GM13976 (cell line): ENCODE measurements around the gene STK10.
A peak's percentile ranks its signal among the peaks of the same experiment; 100 is the strongest.

Experiments used
- DNase-seq: peaks from one replicate; pipeline ENCODE4 v3.0.0; 2012; ENCODE audit warnings: low spot score
- in situ Hi-C: fragments of 300-500 bp; cut with MboI; formaldehyde crosslinking; loops from one replicate; pipeline ENCODE4 v1.12.0; 2022; ENCODE audit warnings: low sequenced_read_pairs, mixed read lengths, inconsistent platforms; ENCODE audit not compliant: unreplicated experiment
- TF ChIP-seq, protein P1 (sequence below): IDR thresholded peaks from 2 replicates; pipeline ENCODE4 v1.5.1; 2012; ENCODE audit warnings: borderline replicate concordance, mild to moderate bottlenecking; ENCODE audit not compliant: insufficient read depth; ENCODE audit errors: extremely low read depth, missing control alignments, control extremely low read depth

Gene STK10

DNA sequence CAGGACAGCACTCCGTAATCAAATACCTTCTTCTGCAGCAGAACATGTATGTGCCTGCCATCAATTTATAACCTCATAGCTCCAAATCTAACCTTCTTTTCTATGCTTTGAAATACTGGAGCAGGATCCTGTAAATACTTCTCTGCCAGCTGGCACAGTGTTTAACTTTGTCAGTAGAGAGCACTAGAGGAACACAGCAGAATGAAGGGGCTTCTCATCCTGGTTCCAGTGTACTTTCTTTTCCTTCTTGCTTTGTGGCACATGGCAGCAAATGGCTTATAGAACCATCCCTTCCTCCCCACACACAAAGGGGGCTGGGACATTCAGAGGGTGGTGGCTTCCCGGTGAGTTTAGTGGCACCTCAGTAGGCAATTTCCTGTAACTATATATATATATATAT is 177.7 kb downstream of the STK10 start:
- in situ Hi-C loops: no loop called here
- DNase-seq: no peak
- TF ChIP-seq, protein P1, sequence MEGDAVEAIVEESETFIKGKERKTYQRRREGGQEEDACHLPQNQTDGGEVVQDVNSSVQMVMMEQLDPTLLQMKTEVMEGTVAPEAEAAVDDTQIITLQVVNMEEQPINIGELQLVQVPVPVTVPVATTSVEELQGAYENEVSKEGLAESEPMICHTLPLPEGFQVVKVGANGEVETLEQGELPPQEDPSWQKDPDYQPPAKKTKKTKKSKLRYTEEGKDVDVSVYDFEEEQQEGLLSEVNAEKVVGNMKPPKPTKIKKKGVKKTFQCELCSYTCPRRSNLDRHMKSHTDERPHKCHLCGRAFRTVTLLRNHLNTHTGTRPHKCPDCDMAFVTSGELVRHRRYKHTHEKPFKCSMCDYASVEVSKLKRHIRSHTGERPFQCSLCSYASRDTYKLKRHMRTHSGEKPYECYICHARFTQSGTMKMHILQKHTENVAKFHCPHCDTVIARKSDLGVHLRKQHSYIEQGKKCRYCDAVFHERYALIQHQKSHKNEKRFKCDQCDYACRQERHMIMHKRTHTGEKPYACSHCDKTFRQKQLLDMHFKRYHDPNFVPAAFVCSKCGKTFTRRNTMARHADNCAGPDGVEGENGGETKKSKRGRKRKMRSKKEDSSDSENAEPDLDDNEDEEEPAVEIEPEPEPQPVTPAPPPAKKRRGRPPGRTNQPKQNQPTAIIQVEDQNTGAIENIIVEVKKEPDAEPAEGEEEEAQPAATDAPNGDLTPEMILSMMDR: no peak

DNA sequence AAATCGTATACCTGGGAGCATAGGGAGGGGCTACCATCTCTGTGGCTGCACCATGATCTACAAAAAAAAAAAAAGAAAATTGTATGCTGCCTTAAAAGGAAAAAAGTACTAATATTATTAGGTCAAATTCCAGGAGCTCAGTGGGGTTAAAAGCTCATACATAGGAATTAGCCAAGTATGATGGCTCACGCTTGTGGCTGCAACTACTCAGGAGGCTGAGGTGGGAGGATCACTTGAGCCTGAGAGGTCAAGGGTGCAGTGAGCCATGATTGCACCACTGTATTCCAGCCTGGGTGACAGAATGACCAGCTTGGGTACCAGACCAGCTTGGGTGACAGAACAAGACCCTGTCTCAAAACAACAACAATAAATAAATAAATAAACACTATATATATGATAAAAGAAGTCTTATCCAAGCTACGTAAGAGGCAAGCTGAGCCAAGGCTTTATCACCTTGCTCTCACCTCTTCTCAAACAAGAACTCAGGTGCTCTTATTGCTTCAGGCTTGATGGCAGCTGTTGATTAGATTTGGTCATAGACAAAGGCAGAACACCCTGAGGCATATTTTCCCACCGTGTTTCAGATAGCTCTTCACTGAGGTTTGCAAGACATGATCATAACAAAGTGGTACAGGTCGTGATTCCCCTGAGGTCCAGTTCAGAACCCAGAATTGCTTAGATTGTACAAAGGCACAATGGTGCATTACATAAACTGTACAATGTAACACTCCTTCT is 178.3 kb downstream of the STK10 start:
- in situ Hi-C loops: no loop called here
- TF ChIP-seq, protein P1: no peak
- no peak for DNase-seq

DNA sequence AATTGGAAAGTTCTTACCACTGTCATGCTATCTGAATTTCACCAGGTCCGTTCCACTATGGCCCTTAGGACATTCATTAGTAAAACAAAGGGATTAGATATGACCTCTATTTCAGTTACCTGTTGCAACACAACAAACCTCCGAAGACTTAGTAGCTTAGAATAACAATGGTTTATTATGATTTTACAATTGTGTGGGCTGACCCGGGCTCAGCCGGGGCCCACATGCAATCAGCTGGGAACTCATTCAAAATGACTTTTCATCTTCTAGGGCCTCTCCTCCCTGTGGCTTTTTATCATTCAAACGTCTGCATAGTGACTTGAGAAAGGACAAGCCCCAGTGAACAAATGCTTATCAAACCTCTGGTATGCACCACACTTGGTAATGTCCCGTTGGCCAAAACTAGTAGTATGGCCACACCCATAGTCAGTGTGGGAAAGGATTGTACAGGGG is 179.3 kb downstream of the STK10 start:
- in situ Hi-C loops: no loop called here
- DNase-seq: no peak
- TF ChIP-seq, protein P1: no peak

DNA sequence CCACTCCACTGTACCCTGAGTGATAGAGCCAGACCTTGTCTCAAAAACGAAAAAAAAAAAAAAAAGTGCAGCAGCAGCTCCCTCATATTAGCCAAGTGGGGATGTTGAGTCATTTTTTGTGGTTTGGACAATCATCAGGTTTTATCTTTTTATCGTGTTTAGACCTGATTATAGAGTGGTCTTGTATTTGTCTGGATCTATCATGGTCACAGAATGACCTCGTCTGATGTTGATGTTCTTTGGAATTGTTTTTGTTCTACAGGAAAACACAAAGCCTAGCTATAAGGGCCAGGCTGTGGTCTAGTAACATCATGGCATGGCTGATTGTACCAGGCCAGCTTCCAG is 179.9 kb downstream of the STK10 start:
- TF ChIP-seq, protein P1: no peak
- in situ Hi-C loops: no loop called here
- no peak for DNase-seq

DNA sequence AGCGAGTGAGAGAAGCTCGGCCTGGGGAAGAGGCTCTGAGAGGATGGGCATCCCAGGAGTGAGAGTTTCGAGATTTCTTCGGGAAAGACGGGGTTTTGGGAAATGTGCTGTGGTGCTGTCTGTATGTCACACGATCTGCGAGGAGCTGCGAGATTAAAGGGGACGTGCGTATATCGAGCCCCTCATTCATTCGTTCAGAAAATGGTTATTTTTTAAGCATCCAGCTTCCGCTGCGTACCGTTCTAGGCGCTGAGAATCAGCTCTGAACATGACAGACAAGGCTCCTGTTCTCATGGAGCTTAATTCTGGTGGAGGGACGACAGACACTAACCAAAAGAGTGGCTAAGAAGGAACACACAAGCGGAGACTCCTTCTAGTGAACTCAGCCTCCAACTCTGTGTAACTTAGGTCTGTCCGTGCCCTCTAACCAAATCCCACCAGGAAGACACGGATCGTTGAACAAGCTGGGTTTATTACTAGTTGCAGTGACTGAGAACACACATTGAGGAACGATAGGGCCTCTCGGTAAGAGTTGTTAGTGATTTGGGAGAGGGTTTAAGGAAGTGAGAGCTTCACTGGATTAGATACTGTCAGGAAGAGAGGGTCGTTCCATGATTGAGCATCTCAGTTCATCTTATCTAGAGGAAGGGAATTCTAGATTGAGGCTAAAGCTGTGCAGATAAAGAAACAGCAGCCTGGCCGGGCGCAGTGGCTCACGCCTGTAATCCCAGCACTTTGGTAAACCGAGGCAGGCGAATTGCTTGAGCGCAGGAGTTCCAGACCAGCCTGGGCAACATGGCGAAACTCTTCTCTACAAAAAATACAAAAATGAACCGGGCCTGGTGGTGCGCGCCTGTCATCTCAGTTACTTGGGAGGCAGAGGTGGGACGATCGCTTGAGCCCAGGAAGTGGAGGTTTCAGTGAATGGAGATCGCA is 180.6 kb downstream of the STK10 start:
- DNase-seq: no peak
- TF ChIP-seq, protein P1: no peak
- in situ Hi-C loops: no loop called here

DNA sequence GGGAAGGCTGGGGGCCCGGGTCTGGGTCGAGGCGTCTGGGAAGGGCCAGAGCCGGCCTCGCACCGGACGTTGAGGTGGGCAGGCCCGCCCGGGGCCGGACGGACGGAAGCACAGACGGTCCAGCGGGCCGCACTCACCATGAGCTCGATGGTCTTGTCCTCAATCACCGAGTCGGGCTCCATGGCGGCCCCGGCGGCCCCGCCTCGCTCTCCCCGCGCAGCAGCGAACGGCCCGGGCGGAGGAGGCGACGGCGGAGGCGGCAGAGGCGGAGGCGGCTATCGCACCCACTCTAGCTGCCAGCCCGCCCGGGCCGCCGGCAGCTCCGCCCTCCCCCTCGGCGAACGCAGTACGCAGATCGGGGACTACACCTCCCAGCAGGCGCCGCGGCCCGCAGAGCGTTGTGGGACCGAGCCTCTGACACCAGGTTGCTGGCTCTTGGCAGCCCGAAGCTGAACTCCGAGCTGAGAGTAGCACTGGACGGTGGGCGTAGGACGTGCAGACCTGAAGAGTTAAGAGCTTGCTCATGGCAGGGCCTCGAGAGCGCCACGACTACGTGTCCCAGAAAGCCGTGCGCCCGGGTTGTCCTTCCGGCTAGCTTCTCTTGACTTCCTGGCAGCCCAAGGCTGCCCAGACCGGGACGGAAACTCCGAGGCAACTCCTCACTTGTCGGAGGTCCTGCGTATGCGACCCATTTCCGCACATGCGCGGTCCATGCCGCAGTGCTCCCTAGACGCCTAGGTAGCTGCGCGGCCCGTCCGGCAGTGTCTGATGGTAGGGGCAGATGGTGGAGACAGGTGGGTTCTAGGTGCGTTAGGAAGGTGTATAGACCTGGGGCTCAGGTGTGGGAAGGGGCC is 181.5 kb downstream of the STK10 start, which contains the start of gene FBXW11:
Gene FBXW11, minus strand, starts transcription at position 318 of the 854 bp plus-strand sequence. Its CDS starts 136 bp downstream, at position 182.
- in situ Hi-C loops: no loop called here
- peak; percentile 95 for DNase-seq
- TF ChIP-seq, protein P1: no peak
